Left ventricle myocardium inferior (tissue), 1 donor: ENCODE results near the gene UBE2Q2. TPM values are rescaled to one million over a fixed set of nuclear protein-coding genes. Genes with fewer than 3 reads are reported as not detected.

Experiments used
- DNase-seq: peaks from one replicate; pipeline ENCODE4 v3.0.0-alpha.2; 2020
- H3K27ac ChIP-seq: fragments of 200-600 bp; replicated peaks from 2 replicates; pipeline ENCODE4 v1.8.0; 2021
- H3K27me3 ChIP-seq: fragments of 200-600 bp; 2 replicates; pipeline ENCODE4 v1.8.0; 2021; ENCODE audit warnings: low read depth
- H3K36me3 ChIP-seq: fragments of 200-600 bp; 2 replicates; pipeline ENCODE4 v1.8.0; 2021
- H3K4me1 ChIP-seq: fragments of 200-600 bp; 2 replicates; pipeline ENCODE4 v1.8.0; 2021
- H3K4me3 ChIP-seq: fragments of 200-600 bp; 2 replicates; pipeline ENCODE4 v1.8.0; 2021; ENCODE audit warnings: mild to moderate bottlenecking, moderate library complexity
- H3K9me3 ChIP-seq: fragments of 200-600 bp; replicated peaks from 2 replicates; pipeline ENCODE4 v1.8.0; 2021
- CTCF ChIP-seq: fragments of 200-600 bp; IDR thresholded peaks from 2 replicates; pipeline ENCODE4 v1.8.0; 2021; ENCODE audit warnings: antibody characterized with exemption, mild to moderate bottlenecking, borderline replicate concordance
- intact Hi-C: fragments of 100-400 bp; cut with micrococcal nuclease; formaldehyde crosslinking; loops from one replicate; pipeline ENCODE4 v1.11.0; 2022
- total RNA-seq: library from RNA; stranded (reverse); fragmentation: NEBNext Ultra II Directional; extraction: Animal tissue kit (Norgen Biotek cat#: 25700); gene quantifications from one replicate; pipeline ENCODE4 v1.2.1, GENCODE V29; 2021
- donor health status: DM: no; HTN: yes; CAD: no; lungs with severe emphysema.

UBE2Q2 gene
- total RNA-seq, 1 donor from 2014 or later: 27.8 TPM

DNA sequence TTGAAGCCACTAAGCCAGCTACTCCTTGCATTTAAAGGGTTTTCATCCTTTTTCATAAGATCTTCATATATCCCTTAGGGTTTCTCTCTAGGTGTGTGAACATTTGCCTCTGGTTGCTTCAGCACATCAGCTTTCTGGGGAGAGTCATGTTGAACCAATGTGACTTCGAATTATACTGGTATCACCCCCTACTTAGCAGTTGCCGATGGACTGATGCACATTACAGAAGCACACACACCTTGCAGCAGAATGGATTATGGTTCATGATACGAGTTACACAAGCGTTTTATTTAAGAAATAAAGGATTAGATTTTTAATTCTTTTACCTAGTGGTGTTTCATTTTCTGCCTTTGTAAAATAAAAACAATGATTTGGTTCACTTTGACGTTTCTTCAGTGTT, 100.0 kb downstream of the UBE2Q2 start:
- Histone ChIP-seq H3K36me3 (no peaks in the 10 kb centered on the region), H3K4me1 (no peaks in the 10 kb centered on the region), H3K27me3 (peaks cover 26% of the 10 kb centered on the region), H3K9me3 (no peaks in the 10 kb centered on the region), H3K27ac (no peak overlapping the region), H3K4me3 (no peak overlapping the region)
- intact Hi-C loops: no loop called here
- TF ChIP-seq CTCF: no peak
- DNase-seq: no peak

GRCh38 chr15:75943713-75944215, 100.5 kb downstream of the UBE2Q2 start:
- Histone ChIP-seq H3K4me3 (no peak overlapping the region), H3K27ac (no peak overlapping the region)
- no peak for DNase-seq

GRCh38 chr15:75945953-75946352, 102.7 kb downstream of the UBE2Q2 start:
- Histone ChIP-seq H3K4me3 (no peak overlapping the region), H3K27ac (no peak overlapping the region), H3K27me3 (peaks cover 51% of the 10 kb centered on the region), H3K4me1 (no peaks in the 10 kb centered on the region), H3K36me3 (no peaks in the 10 kb centered on the region), H3K9me3 (no peaks in the 10 kb centered on the region)
- intact Hi-C loops: no loop called here
- no peak for DNase-seq
- no peak for TF ChIP-seq CTCF

More at GRCh38 chr15:75943713-75944215, 100.5 kb downstream of the UBE2Q2 start:
- no peaks in the 10 kb centered on the region for H3K36me3 ChIP-seq
- TF ChIP-seq CTCF: no peak
- no peaks in the 10 kb centered on the region for H3K4me1 ChIP-seq
- H3K9me3 ChIP-seq: no peaks in the 10 kb centered on the region
- H3K27me3 ChIP-seq: peaks cover 31% of the 10 kb centered on the region
- intact Hi-C loops: no loop called here

DNA sequence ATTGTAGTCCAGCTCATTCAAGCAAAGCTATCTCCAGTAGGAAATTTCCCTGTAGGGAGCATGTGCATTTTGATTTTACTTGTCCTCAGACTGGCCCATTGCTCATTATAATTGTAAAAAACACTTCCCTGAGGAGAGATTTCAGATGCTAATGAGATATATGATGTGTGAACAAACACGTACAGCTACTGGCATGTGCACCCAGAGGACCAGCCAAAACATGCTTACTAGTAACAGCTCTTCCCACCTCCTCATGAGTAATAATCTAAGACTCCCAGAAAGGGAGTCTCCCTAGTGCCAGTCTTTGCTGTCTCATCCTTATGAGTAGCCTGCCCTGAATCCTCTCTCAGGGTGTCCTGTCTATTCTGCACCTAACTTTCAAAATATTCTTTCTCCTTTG, 103.8 kb downstream of the UBE2Q2 start:
- Histone ChIP-seq H3K4me1 (no peaks in the 10 kb centered on the region), H3K36me3 (no peaks in the 10 kb centered on the region), H3K4me3 (no peak overlapping the region), H3K27me3 (peaks cover 62% of the 10 kb centered on the region), H3K9me3 (no peaks in the 10 kb centered on the region), H3K27ac (no peak overlapping the region)
- intact Hi-C loops: no loop called here
- no peak for TF ChIP-seq CTCF
- DNase-seq: no peak

DNA sequence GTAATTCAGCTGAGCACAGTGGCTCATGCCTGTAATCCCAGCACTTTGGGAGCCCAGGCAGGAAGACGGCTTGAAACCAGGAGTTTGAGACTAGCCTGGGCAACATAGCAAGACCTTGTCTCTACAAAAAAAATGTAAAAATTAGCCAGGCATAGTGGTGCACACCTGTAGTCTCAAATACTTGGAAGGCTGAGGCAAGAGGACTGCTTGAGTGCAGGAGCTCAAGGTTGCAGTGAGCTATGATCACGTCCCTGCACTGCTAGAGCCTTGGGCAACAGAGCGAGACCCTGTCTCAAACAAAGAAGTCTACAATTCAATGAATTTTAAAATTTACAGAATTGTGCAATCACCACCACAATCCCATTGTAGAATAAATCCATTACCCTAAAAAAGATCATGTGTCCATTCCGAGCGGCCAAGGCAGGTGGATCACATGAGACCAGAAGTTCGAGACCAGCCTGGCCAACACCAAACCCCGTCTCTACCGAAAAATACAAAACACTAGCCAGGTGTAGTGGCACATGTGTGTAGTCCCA, 105.6 kb downstream of the UBE2Q2 start:
- no peaks in the 10 kb centered on the region for H3K4me1 ChIP-seq
- H3K9me3 ChIP-seq: no peaks in the 10 kb centered on the region
- no peaks in the 10 kb centered on the region for H3K36me3 ChIP-seq
- H3K27ac ChIP-seq: no peak overlapping the region
- no peak for TF ChIP-seq CTCF
- intact Hi-C loops: no loop called here
- peaks cover 80% of the 10 kb centered on the region for H3K27me3 ChIP-seq
- H3K4me3 ChIP-seq: no peak overlapping the region
- no peak for DNase-seq

Other genes with a start within 250 kb of the UBE2Q2 start
- gene SNUPN, start 217.7 kb upstream of the UBE2Q2 start, total RNA-seq: 19.5 TPM
- gene IMP3, start 203.2 kb upstream of the UBE2Q2 start, total RNA-seq: 49.1 TPM
- gene SNX33, start 195.5 kb upstream of the UBE2Q2 start, total RNA-seq: 11.4 TPM
- gene CSPG4, start 130.6 kb upstream of the UBE2Q2 start, total RNA-seq: 9.1 TPM
- gene FBXO22, start 60.4 kb downstream of the UBE2Q2 start, total RNA-seq: 21.1 TPM
- not detected for gene NRG4, start 169.0 kb downstream of the UBE2Q2 start, total RNA-seq
- gene TMEM266, start 216.5 kb downstream of the UBE2Q2 start, total RNA-seq: not detected